HepG2 (cell line): ENCODE measurements around the gene MEX3D. TPM values are rescaled to one million over a fixed set of nuclear protein-coding genes. Genes with fewer than 3 reads are reported as not detected.

Source experiments
- ASH2L ChIP-seq: fragments of 300-600, 200-600 bp; sonication (generic); IDR thresholded peaks from 2 replicates; pipeline ENCODE4 v1.7.0; 2017; ENCODE audit warnings: low read depth, mild to moderate bottlenecking, moderate library complexity, mixed read lengths, low read length; ENCODE audit not compliant: insufficient read length
- CEBPB ChIP-seq: IDR thresholded peaks from 2 replicates; pipeline ENCODE4 v1.6.1; 2011; ENCODE audit warnings: low read depth, low read length, improper control_type of control experiment, borderline replicate concordance
- HMGA1 ChIP-seq: sonication (generic); formaldehyde crosslinking; conservative IDR thresholded peaks from 2 replicates; pipeline ENCODE4 v1.4.0; 2020; ENCODE audit warnings: missing genetic modification reagents
- KDM6A ChIP-seq: IDR thresholded peaks from 2 replicates; pipeline ENCODE4 v1.6.1; 2016; ENCODE audit warnings: low read depth
- ONECUT2 ChIP-seq: sonication (generic); formaldehyde crosslinking; IDR thresholded peaks from 2 replicates; pipeline ENCODE4 v1.4.0; 2020; ENCODE audit warnings: missing genetic modification reagents
- RERE ChIP-seq: IDR thresholded peaks from 2 replicates; pipeline ENCODE4 v1.6.1; 2016; ENCODE audit warnings: low read depth, missing genetic modification reagents, missing compliant biosample characterization
- SATB2 ChIP-seq: sonication (generic); formaldehyde crosslinking; IDR thresholded peaks from 2 replicates; pipeline ENCODE4 v1.5.0; 2020; ENCODE audit warnings: missing genetic modification reagents
- SMAD1 ChIP-seq: sonication (generic); formaldehyde crosslinking; IDR thresholded peaks from 2 replicates; pipeline ENCODE4 v1.4.0; 2020; ENCODE audit warnings: missing genetic modification reagents, low read depth, mild to moderate bottlenecking, borderline replicate concordance
- SMC3 ChIP-seq: IDR thresholded peaks from 2 replicates; pipeline ENCODE4 v1.6.1; 2011; ENCODE audit warnings: low read length, improper control_type of control experiment
- SRY ChIP-seq: sonication (generic); formaldehyde crosslinking; IDR thresholded peaks from 2 replicates; pipeline ENCODE4 v1.8.0; 2022; ENCODE audit warnings: mild to moderate bottlenecking, missing genetic modification reagents
- TEF ChIP-seq: sonication (generic); formaldehyde crosslinking; IDR thresholded peaks from 2 replicates; pipeline ENCODE4 v1.5.0; 2020; ENCODE audit warnings: missing genetic modification reagents
- THAP11 ChIP-seq: IDR thresholded peaks from 2 replicates; pipeline ENCODE4 v1.6.1; 2016; ENCODE audit warnings: missing biosample characterization, missing genetic modification reagents
- U2AF2 ChIP-seq: fragments of 200-400 bp; formaldehyde crosslinking; IDR thresholded peaks from 2 replicates; pipeline ENCODE4 v1.6.1; 2017; ENCODE audit warnings: low read depth, mild to moderate bottlenecking, low read length
- ZBTB2 ChIP-seq: sonication (generic); formaldehyde crosslinking; IDR thresholded peaks from 2 replicates; pipeline ENCODE4 v1.8.0; 2022; ENCODE audit warnings: low read depth, missing genetic modification reagents
- ZBTB3 ChIP-seq: sonication (generic); formaldehyde crosslinking; IDR thresholded peaks from 2 replicates; pipeline ENCODE4 v1.4.0; 2020; ENCODE audit warnings: low read depth, mild to moderate bottlenecking, moderate library complexity, missing genetic modification reagents, borderline replicate concordance
- ZBTB33 ChIP-seq: sonication (generic); formaldehyde crosslinking; IDR thresholded peaks from 2 replicates; pipeline ENCODE4 v1.4.0; 2020; ENCODE audit warnings: missing genetic modification reagents
- ZNF160 ChIP-seq: sonication (generic); formaldehyde crosslinking; IDR thresholded peaks from 2 replicates; pipeline ENCODE4 v1.8.0; 2022; ENCODE audit warnings: mild to moderate bottlenecking, inconsistent platforms, missing genetic modification reagents
- ZNF331 ChIP-seq: sonication (generic); formaldehyde crosslinking; IDR thresholded peaks from 2 replicates; pipeline ENCODE4 v1.4.0; 2020; ENCODE audit warnings: missing genetic modification reagents
- ZNF552 ChIP-seq: sonication (generic); formaldehyde crosslinking; IDR thresholded peaks from 2 replicates; pipeline ENCODE4 v1.9.0; 2022; ENCODE audit warnings: missing genetic modification reagents, mild to moderate bottlenecking, borderline replicate concordance
- ZNF761 ChIP-seq: sonication (generic); formaldehyde crosslinking; conservative IDR thresholded peaks from 2 replicates; pipeline ENCODE4 v1.4.0; 2020; ENCODE audit warnings: mild to moderate bottlenecking, missing genetic modification reagents
- ZNF792 ChIP-seq: IDR thresholded peaks from 2 replicates; pipeline ENCODE4 v1.6.1; 2016
- polyA plus RNA-seq, 8 experiments: library from polyadenylated mRNA; depleted of rRNA in 3 of 8; stranded (reverse) in 7 of 8; unstranded in 1 of 8; fragments of >200 nt; fragmentation: Illumina TruSeq in 4 of 8; extraction: Trizol in 4 of 8; gene quantifications; 2 replicates each; pipeline versions ENCODE4 v1.2.1 to v1.2.3, GENCODE V29; 2011 to 2016; ENCODE audit warnings: low read depth in 4 of 8, missing spikeins in 1 of 8, mixed read lengths in 1 of 8; ENCODE audit not compliant: insufficient read depth in 1 of 8
- total RNA-seq, 5 experiments: library from RNA; depleted of rRNA; stranded (reverse); fragments of >200 nt; fragmentation: Illumina TruSeq; extraction: Trizol; gene quantifications; 2 replicates each; pipeline ENCODE4 v1.2.3, GENCODE V29; 2016; ENCODE audit warnings: low read depth in 1 of 5

MEX3D gene
- total and polyA plus RNA-seq, 2 of the 13 experiments (the other 11 are each of a cell fraction or from before 2014, with no cell fraction given): 3.6 to 17.1 TPM

GRCh38 chr19:1568320-1569019 is at the start of gene MEX3D (continued):
- no peak for TF ChIP-seq RERE (CRISPR knock-in tag)
- 0 out of 2 replicates have a peak, but pooled peaks have one; percentile 76 for TF ChIP-seq SATB2 (CRISPR knock-in tag)
- peak; percentile 17; the same call in 1 of the 2 replicates for TF ChIP-seq ZNF331 (CRISPR knock-in tag)
- no peak for TF ChIP-seq KDM6A (CRISPR knock-in tag)
- peak; percentile 65; the same call in 1 of the 2 replicates for TF ChIP-seq ZNF792 (CRISPR knock-in tag)
- 0 out of 2 replicates have a peak, but pooled peaks have one; percentile 66 for TF ChIP-seq ZNF552
- peak; percentile 84; the same call in 1 of the 2 replicates for TF ChIP-seq ZNF761 (CRISPR knock-in tag)
- no peak for TF ChIP-seq SMAD1 (CRISPR knock-in tag)
- no peak for TF ChIP-seq ZBTB3 (CRISPR knock-in tag)
- TF ChIP-seq ASH2L: no peak
- peak; percentile 64; the same call in 1 of the 2 replicates for TF ChIP-seq ZNF160
- TF ChIP-seq ZBTB33 (CRISPR knock-in tag): no peak
- TF ChIP-seq CEBPB: no peak
- 0 out of 2 replicates have a peak, but pooled peaks have one; percentile 17 for TF ChIP-seq THAP11 (CRISPR knock-in tag)
- TF ChIP-seq TEF (CRISPR knock-in tag): peak; percentile 42; the same call in 1 of the 2 replicates
- no peak for TF ChIP-seq HMGA1
- TF ChIP-seq SMC3: no peak
- no peak for TF ChIP-seq U2AF2
- TF ChIP-seq ONECUT2 (CRISPR knock-in tag): 0 out of 2 replicates have a peak, but pooled peaks have one; percentile 29
- peak; percentile 60; the same call in 1 of the 2 replicates for TF ChIP-seq ZBTB2 (CRISPR knock-in tag)
- 0 out of 2 replicates have a peak, but pooled peaks have one; percentile 31 for TF ChIP-seq SRY (CRISPR knock-in tag)
